HG03039 (cell line): ENCODE measurements around the gene CRIP1.

Experiments
- ATAC-seq: cut with Tn5 transposase; IDR thresholded peaks from one replicate; pipeline ENCODE4 v1.9.1; 2021; ENCODE audit warnings: mild to moderate bottlenecking, moderate library complexity; ENCODE audit not compliant: unreplicated experiment

Gene CRIP1

DNA sequence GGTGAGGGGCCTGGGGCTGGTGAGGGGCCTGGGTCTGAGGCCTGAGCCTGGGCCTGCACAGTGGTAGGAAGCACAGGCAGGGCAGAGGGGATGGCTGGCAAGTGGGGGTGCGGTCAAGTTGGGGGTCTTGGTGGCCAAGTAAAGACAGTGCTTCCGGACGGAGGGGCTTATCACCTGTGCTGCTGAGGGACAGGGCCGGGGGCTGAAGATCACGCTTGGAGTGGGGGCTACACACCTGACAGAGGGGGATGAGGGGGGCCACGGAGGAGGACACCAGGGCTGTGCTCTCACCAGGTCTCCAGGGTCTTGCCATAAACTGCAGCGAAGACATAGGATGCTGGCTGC lies 16.6 kb downstream of the CRIP1 start:
- no peak for ATAC-seq

DNA sequence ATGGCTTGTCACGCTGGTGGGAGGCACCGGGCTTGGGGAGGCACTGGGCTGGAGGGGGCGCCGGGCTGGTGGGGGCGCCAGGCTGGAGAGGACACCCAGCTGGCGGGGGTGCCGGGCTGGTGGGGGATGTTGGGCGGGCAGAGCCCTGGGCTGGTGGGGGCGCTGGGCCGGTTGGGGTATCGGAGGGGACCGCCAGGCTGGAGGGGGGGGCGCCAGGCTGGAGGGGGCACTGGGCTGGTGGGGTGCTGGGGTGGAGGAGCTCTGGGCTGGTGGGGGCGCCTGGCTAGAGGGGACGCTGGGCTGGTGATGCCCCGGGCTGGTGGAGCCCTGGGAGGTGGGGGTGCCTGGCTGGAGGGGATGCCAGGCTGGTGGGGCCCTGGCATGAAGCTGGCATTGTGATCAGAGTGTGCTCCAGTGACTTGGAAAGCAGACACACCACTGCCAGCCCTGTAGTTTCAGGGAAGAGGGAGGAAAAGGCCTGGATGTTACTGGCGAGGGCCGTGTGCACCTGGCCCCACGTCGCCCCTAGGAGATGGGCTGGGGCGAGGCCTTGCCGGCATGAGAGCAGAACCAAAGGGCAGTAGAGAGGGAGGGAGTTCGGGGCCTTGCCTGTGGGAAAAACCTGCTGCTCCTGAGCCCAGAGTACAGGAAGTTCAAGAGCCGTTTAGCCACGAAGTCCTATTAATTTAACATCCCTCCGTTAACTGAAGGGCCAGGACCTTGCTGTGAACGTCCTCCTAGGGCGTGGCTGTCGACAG lies 17.4 kb downstream of the CRIP1 start:
- no peak for ATAC-seq

GRCh38 chr14:105505101-105505500 lies 18.4 kb downstream of the CRIP1 start:
- ATAC-seq, result no peak

DNA sequence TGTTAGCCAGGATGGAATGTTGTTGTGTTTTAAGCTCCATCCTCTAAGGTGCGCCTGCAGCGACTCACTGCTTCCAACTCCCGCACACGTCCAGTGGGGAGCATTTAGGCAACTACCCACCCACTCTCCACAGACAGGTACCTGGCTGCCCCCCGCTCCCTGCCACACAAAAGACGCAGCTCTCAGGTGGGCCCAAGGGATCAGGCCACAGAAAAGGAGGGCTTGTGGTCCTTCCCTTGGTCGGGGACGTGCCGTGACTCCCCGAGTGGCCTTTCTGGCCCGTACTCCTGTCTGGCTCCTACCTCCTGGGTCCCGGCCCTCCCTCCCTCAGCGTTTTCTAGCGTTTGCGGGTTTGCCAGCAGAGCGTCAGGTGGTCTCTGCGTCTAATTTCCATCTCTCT lies 20.6 kb downstream of the CRIP1 start:
- no peak for ATAC-seq

DNA sequence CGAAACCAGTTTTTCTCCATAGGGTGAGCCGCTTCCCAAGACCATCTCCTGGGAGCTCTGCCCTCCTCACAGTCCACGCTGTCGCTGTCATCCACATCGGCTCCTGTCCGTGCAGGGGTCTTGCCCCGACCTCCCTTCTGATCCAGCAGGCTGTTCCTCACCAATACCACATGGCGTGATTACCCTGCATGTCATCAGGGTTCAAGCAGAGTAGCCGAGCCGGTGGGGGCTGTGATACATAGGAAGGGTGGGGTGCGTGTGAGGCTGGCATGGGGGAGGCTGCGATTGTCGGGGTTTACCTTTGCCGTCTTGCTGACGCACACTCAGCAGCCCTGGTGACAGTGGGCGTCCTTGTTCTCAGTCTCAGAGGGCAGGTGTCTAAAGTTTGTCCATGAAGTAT lies 21.4 kb downstream of the CRIP1 start:
- ATAC-seq, result no peak

- ATAC-seq, result no peak
These were observed 21.9 kb downstream of the CRIP1 start for GRCh38 chr14:105508601-105509000.

DNA sequence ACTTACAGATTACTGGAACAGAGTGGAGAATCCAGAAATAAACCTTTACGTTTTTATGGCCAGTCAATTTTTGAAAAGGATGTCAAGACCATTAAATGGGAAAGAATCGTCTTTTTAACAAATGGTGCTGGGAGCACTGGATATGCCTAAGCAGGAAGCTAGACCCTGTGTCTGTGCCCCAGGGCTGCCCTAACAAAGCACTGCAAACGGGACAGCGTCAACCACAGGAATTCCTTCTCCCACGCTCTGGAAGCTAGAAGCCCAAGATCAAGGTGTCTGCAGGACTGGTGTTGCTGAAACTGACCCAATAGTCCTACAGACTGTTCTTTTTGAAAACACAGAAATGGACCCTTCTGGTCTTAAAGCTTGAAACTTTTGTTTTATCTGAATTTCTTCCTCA lies 30.4 kb downstream of the CRIP1 start:
- no peak for ATAC-seq

DNA sequence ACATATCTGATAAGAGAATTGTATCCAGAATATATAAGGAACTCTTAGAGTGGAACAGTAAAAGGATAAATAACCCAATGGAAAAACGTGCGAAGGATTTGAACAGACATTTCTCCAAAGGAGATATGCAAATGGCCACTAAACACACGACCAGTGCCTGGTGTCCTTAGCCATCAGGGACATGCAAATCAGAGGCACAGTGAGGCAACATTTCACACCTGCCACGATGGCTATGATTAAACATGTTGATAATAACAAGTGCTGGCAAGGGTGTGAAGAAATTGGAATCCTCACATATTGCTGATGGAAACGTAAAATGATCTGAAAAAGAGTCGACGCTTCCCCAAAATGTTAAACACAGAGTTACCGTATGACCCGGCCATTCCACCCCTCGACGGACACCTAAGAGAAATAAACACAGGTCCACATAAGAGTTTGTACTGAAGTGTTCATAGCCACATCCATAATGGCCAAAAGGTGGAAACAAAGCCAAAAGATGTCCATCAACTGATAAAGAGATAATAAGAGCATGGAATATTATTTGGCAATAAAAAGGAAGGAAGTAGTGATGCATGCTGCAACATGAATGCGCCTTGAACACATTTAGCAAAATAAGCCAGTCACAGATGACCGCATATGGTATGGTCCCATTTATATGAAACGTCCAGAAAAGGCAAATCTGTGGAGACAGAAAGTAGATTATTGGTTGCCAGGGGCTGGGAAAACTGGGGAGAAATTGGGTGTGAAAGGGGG lies 33.4 kb downstream of the CRIP1 start:
- no peak for ATAC-seq

DNA sequence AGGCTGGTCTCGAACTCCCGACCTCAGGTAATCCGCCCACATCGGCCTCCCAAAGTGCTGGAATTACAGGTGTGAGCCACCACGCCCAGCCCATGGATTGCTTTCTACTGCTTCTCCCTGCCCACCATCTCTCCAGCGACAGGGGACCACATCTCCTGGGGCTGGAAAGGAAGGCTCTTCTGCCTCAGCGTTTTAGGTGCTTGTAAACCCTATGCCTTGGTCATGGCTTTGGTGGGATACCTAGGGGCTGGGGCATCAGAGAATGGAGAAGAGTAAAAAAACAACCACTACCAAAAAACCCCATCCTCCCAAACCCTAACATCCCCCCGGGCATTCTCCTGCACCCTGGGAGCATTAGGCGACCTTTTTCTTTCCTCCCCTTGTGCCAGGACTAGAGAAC lies 38.6 kb downstream of the CRIP1 start:
- no peak for ATAC-seq

GRCh38 chr14:105525861-105526775 lies 39.4 kb downstream of the CRIP1 start, which contains the start of gene TMEM121:
Gene TMEM121, plus strand, starts transcription at chr14:105526583. Its CDS starts 2,252 bp downstream, at chr14:105528835.
- no peak for ATAC-seq

DNA sequence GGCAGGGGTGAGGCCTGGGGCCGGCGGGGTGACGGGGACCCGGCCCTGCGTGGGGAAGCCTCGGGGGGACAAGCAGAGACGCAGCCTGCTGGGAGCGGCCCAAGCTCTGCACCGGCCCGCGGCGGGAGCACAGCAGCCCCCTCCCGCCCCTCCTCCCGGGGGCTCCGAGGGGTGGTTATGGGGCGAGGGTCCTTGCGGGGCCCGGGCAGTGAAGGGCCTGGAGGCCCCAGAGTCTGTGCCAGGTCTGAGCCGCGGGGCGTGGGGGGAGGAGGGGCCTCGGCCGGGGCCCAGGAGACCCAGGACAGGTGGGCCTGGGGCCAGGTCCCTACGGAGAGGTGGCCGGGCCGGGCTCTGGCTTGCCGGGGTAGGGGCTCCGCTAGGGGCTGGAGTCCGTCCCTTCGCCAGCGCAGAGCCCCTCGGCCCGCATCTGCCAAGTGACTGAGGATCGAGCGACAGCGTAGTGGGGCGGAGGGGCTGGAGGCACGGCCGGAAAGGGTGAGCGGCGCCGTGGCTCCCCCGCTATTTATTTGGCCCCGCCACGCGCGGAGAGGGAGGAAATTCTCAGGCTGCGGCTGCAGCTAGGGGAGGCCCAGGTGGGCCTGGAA lies 40.2 kb downstream of the CRIP1 start:
- ATAC-seq, result no peak

GRCh38 chr14:105527381-105527825 lies 40.7 kb downstream of the CRIP1 start:
- no peak for ATAC-seq

DNA sequence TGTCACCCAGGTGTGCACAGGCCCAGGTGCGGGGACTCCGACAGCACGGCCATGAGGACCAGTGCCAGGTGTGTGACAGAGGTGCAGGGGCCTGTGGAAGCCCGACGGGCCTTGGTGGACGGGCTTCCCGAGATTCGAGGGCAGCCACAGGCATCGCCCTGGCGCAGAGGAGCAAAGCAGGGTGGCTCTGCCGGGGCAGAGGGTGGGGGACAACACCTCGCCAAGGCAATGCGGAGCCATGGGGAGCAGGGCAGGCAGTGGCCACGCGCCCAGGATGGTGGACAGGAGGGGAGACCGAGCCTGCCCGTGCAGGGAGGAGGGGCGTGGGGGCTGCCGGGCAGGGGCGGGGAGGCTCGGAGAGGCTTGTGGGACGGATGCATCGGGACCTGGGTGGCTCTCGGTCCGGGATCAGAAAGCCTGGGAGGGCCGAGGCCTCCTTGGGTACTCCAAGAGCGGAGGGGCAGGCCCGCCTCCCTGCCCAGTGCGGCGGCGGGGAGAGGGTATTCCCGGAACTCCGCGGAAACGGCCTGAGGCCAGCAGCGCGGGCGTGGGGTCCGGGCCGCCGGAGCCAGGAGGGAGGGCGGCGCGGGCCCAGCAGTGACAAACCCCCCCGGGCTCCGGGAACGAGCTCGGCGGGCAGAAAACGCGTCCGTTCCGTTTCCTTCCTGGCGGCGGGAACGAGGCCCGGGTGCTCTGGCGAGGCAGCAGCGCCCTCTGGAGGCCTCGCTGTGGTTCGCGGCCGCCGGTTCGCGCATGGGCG lies 41.3 kb downstream of the CRIP1 start:
- ATAC-seq, result no peak

GRCh38 chr14:105528586-105529318 lies 42.1 kb downstream of the CRIP1 start:
- ATAC-seq, result no peak

DNA sequence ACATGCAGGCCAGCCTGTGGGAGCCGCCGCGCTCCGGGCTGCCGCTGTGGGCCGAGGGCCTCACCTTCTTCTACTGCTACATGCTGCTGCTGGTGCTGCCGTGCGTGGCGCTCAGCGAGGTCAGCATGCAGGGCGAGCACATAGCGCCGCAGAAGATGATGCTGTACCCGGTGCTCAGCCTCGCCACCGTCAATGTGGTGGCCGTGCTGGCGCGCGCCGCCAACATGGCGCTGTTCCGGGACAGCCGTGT lies 42.6 kb downstream of the CRIP1 start:
- ATAC-seq, result no peak

DNA sequence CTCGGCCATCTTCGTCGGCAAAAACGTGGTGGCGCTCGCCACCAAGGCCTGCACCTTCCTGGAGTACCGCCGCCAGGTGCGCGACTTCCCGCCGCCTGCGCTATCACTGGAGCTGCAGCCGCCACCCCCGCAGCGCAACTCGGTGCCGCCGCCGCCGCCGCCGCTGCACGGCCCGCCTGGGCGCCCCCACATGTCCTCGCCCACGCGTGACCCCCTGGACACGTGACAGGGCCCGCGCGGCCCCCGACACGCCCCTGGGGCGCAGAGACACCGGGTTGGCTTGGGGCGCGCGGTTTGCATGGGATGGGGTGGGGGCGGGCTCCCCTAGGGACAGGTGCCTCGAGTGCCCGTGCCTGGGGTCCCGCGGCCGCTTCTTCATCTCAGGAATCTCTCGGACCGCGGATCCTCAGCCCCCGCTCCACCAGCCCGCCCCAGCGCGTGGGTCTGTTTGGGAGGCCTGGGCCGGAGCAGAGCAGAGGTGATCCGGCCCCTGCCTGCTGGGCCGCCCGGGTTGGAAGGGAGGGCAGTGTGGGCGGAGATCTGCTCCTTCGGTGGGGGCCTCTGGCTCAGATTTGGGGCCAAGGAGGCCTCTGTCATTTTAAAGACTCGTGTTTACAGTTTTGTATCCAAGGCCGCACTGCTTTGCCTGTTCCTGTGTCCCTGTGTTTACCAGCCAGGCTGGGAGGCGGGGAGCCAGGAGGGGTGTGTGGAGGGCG lies 43.0 kb downstream of the CRIP1 start:
- no peak for ATAC-seq

- no peak for ATAC-seq
These were observed 43.8 kb downstream of the CRIP1 start for GRCh38 chr14:105530285-105531087.
